Activated CD8-positive, alpha-beta memory T cell treated with anti-CD3 and anti-CD28 coated beads for 1 hour (primary cell): ENCODE measurements around the gene MRPL17.

Source experiments
- DNase-seq, 2 donors: peaks; one replicate each; pipeline ENCODE4 v3.0.0-alpha.2; 2020; ENCODE audit warnings: low read depth in 1 of 2; ENCODE audit errors: extremely low read depth in 1 of 2

MRPL17 gene

DNA sequence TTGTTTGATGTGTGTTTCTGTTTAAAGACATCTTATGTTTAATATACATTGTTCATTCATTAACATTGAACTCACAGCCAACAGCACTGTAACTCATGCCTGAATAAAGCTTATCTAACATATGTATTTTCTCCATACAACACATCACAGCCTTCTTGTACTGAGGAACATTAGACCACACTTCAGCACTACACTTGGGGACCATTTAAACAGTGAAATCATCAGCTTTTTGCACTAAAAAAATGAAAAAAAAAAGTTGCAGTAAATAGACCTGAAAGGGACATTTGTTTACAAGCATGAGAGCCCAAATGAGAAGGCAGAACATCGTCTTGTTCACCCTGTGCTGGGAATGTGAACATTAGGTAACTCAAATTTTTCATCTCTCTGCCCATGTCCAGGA, 48.6 kb downstream of the MRPL17 start:
- no peak for DNase-seq

DNA sequence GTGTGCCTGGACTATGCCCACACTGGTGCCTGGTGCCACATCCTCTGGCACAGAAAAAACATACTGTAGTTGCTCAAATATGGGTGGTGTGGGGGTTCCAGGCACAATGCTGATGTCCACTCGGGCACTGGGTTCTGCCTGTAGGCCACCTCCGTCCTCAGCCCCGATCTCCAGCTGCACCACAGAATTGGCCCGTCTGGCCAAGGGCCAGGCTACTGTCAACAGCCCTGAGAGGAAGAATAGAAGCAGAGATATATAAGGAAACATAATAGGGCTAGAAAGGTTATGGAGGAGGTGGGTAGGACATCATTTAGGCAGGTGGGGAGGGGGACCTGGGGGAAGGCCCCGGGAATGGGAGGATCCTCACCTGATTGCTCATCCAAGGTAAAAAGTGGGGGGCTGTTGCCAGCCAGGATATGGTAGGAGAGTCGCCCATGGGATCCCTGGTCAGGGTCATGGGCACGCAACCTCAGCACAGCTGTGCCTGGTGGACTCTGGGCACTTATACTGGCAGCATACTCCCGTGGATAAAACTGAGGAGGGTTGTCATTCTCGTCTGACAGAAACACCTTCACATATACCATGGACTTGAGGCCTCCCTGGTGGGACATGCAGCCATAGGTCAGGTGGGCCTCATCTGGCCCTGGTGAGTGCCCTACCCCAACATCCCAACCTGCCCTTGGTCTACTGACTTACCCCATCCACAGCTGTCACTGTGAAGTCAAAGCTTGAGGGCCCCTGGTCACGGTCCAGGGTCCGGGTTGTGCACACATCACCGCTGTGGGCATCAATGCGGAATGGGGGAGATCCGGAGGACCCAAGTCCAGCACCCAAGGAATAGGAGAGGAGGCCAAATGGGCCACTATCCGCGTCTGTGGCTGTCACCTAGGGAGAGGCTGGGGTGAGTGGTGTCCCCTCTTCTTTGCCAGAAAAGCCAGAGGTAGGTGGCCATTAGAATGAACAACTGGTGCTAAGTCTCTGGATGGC, 49.4 kb downstream of the MRPL17 start:
- DNase-seq: no peak

DNA sequence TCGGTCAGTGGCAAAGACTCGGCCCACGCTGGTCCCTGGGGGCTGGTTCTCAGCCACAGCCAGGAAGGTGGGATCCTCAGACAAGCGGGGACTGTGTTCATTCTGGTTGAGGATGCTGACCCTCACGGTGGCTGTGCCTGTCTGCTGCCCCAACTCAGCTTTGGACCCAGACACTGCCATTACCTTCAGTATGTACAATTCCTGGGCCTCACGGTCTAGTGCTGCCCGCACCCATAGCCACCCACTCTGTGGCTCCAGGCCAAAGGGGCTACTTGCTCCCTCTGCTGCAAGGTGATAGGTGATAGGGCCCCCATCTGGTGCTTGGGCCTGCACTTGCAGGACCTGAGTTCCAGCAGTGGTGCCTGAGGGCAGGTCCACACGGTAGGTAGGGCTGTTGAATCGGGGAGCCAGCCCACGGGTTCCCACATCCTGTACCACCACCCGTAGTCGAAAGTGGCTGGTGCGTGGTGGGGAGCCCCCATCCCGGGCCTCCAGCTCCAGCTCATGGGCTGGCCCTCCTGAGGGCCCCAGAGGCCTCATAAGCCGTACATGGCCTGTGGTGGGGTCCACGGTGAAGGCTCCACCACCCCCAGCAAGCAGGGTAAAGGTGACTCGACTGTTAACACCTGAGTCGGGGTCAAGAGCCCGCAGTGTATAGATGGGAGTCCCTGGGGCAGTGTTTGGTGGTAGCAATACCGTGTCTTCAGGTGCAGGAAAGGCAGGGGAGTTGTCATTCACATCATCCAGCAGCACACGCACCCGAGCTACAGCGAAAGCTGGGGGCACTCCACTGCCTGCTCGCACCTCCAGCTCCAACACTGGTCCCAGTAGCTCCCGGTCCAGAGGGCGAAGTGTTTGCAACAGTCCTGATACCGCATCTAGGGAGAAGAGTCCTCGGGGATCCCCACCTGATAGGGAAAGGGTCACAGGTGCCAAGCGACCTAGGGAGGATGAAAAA, 50.7 kb downstream of the MRPL17 start:
- DNase-seq: no peak

DNA sequence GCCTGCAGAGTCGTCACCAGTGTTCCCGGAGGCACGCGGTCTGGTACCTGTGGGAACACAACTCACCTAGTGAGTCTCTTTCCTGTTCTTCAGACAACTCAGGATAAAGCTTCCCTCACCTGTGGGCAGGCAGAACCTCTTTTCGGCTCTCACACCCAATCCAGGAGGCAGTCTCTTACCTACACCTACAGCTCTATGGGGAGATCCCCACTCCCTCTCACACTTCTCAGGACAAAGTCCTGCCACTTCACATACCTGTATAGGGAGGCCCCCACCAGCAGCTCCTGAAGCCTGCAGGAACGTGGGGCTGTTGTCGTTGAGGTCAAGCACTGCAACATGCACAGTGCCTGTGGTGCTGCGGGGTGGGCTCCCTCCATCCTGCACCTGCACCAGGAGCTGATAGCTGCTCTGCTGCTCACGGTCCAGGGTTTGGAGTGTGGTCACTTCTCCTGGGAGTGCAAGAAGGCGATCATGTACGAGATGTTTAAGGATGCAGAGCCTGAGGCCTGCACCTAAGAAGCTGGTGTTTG, 51.7 kb downstream of the MRPL17 start:
- DNase-seq: no peak

DNA sequence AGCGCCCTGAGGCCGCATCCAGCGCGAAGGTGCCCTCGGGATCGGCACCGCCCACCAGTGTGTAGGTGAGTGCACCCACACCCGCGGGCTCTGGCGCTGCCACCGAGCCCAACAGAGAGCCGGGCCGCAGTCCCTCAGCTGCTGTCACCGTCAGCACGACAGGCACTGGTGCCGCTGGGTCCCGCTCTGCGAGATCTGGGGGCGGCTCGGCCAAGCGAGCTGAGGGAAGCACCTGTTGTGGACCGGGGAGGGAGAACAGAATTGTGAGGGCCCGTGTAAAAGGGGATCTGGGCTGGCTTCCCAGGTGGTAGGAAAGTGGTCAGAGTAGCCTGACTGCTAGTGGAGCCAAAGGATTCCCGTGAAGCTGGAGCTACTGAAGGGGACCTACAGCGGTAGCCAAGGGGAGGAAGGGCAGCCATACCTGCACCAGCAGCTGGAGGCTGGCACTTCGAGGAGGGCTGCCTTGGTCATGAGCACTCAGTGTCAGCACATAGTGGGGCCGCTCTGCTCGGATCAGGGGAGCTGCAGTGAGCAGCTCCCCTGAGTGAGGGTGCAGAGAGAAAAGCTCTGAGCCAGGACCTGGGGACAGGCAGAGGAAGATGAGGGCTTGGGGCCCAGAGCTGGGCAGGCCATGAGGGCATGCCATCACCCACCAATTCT, 52.4 kb downstream of the MRPL17 start:
- DNase-seq: no peak
